OCI-LY7 (cell line): Measurements from ENCODE around the gene LAMA1.

Experiments
- EZH2phosphoT487 ChIP-seq: fragments of 200-600 bp; sonication (generic); IDR thresholded peaks from 2 replicates; pipeline ENCODE4 v1.6.1; 2018; ENCODE audit warnings: low read depth, borderline replicate concordance, mild to moderate bottlenecking, mixed run types, antibody characterized with exemption, low read length, moderate library complexity, mixed read lengths
- TF ChIP-seq, protein P1 (sequence below): fragments of 200-600 bp; sonication (generic); conservative IDR thresholded peaks from 2 replicates; pipeline ENCODE4 v1.5.1; 2014; ENCODE audit warnings: mild to moderate bottlenecking, antibody characterized with exemption, low read length, moderate library complexity, mixed read lengths

DNA sequence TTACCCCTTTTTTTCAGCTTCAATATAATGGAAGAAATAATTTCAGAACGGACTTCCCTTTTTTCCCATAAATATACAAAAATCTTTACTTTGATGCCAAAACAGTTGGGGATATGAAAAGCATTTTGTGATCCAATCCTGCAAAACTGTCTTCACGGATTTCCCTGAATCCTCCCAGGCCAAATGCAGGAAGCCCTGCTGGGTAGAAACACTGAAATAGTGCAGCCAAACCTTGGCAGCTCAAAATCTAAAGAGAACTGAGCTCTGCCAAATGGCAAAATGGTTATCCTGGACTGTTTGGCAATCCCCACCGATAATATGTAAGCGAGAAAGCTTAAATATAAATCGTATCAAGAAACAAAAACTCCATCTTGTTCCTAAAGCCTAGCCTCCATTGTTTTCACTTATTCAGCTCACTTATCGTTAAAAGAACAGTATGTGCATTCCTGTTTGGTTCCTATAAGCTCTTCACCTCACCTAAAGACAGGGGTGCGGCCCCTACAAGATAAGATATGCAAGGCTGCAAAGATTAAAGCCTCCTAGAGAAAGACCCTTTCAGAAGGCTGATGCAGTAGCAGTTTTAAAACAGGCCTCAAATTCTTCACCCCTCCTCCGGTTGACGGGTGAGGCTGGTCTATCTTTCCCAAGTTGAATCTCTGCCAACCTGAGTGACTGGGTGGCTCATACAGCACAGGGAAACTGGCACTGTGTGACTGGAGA is 48.6 kb downstream of the LAMA1 start:
- TF ChIP-seq, protein P1, sequence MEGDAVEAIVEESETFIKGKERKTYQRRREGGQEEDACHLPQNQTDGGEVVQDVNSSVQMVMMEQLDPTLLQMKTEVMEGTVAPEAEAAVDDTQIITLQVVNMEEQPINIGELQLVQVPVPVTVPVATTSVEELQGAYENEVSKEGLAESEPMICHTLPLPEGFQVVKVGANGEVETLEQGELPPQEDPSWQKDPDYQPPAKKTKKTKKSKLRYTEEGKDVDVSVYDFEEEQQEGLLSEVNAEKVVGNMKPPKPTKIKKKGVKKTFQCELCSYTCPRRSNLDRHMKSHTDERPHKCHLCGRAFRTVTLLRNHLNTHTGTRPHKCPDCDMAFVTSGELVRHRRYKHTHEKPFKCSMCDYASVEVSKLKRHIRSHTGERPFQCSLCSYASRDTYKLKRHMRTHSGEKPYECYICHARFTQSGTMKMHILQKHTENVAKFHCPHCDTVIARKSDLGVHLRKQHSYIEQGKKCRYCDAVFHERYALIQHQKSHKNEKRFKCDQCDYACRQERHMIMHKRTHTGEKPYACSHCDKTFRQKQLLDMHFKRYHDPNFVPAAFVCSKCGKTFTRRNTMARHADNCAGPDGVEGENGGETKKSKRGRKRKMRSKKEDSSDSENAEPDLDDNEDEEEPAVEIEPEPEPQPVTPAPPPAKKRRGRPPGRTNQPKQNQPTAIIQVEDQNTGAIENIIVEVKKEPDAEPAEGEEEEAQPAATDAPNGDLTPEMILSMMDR, result no peak
- no peak for TF ChIP-seq EZH2phosphoT487
